Fibroblast of lung (primary cell): Measurements from ENCODE around the gene FBLN7.

Source experiments
- EZH2 ChIP-seq: IDR thresholded peaks from 2 replicates; pipeline ENCODE4 v1.5.1; 2012; ENCODE audit warnings: low read length, control low read depth, mild to moderate bottlenecking; ENCODE audit errors: missing control alignments
- TF ChIP-seq, protein P1 (sequence below), 2 donors: IDR thresholded peaks in 1 of 2; conservative IDR thresholded peaks in 1 of 2; 1 replicate in 1 of 2; 2 replicates in 1 of 2; pipeline ENCODE4 v1.5.1; 2011 to 2012; ENCODE audit warnings: low read length in 2 of 2, control low read depth in 1 of 2, inconsistent platforms in 1 of 2, low read depth in 1 of 2, mild to moderate bottlenecking in 1 of 2

DNA sequence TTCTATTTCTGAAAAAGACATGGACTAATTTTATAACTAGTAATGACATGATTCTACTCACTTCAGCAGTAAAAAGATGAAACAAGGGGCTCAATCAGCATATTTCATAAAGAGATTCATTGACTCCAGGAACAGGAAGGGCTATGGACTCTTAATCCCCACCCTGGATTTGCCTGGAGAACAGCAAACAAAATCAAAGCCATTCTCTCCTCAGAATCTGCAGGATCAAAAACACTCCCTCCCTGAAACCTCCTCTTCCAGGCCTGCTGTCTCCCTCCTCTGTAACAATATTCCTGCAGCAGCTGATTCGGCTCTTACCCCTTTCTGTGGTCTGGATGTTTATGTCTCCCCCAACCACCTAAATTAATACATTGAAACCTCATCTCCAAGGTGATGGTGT lies 59.7 kb downstream of the FBLN7 start:
- TF ChIP-seq, protein P1, sequence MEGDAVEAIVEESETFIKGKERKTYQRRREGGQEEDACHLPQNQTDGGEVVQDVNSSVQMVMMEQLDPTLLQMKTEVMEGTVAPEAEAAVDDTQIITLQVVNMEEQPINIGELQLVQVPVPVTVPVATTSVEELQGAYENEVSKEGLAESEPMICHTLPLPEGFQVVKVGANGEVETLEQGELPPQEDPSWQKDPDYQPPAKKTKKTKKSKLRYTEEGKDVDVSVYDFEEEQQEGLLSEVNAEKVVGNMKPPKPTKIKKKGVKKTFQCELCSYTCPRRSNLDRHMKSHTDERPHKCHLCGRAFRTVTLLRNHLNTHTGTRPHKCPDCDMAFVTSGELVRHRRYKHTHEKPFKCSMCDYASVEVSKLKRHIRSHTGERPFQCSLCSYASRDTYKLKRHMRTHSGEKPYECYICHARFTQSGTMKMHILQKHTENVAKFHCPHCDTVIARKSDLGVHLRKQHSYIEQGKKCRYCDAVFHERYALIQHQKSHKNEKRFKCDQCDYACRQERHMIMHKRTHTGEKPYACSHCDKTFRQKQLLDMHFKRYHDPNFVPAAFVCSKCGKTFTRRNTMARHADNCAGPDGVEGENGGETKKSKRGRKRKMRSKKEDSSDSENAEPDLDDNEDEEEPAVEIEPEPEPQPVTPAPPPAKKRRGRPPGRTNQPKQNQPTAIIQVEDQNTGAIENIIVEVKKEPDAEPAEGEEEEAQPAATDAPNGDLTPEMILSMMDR (conservative IDR thresholded peaks at IDR 0.05 in 1 of 2, IDR thresholded peaks at IDR 0.05 in 1 of 2; ENCODE audit: low read depth in 1 of 2, low read length in 2 of 2), result no peak
- TF ChIP-seq EZH2, result no peak
